ENCODE results near the gene DIP2B. TPM values are rescaled to one million over a fixed set of nuclear protein-coding genes. Genes with fewer than 3 reads are reported as not detected.

Gene DIP2B
- total RNA-seq, 1 donor from 2014 or later, result 37.1 TPM

- H3K36me3 ChIP-seq, result no peaks in the 10 kb centered on the region
- no peaks in the 10 kb centered on the region for H3K27me3 ChIP-seq
- TF ChIP-seq EZH2 (IDR thresholded peaks at IDR 0.05) (no peak), EZH2phosphoT487 (IDR thresholded peaks at IDR 0.05) (no peak)
- TF ChIP-seq, protein P1, sequence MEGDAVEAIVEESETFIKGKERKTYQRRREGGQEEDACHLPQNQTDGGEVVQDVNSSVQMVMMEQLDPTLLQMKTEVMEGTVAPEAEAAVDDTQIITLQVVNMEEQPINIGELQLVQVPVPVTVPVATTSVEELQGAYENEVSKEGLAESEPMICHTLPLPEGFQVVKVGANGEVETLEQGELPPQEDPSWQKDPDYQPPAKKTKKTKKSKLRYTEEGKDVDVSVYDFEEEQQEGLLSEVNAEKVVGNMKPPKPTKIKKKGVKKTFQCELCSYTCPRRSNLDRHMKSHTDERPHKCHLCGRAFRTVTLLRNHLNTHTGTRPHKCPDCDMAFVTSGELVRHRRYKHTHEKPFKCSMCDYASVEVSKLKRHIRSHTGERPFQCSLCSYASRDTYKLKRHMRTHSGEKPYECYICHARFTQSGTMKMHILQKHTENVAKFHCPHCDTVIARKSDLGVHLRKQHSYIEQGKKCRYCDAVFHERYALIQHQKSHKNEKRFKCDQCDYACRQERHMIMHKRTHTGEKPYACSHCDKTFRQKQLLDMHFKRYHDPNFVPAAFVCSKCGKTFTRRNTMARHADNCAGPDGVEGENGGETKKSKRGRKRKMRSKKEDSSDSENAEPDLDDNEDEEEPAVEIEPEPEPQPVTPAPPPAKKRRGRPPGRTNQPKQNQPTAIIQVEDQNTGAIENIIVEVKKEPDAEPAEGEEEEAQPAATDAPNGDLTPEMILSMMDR (IDR thresholded peaks at IDR 0.05), result no peak
- no peak overlapping the region for H3K9ac ChIP-seq
- H3K4me2 ChIP-seq, result no peak overlapping the region
- Mint-ChIP-seq H3K4me1 (no peaks in the 10 kb centered on the region), H3K4me3 (no peak overlapping the region), H3K27ac (no peak overlapping the region), H3K36me3 (peaks cover 18% of the 10 kb centered on the region), H3K27me3 (ENCODE audit: insufficient read depth, low read depth) (no peaks in the 10 kb centered on the region), H3K9me3 (no peaks in the 10 kb centered on the region)
- H4K20me1 ChIP-seq (ENCODE audit: low read depth), result no peaks in the 10 kb centered on the region
- no peak overlapping the region for H3K4me3 ChIP-seq
- H2AFZ ChIP-seq (replicated peaks), result no peak overlapping the region
- no peak for DNase-seq (ENCODE audit: low spot score)
- H3K79me2 ChIP-seq (ENCODE audit: low read depth), result no peaks in the 10 kb centered on the region
- no peaks in the 10 kb centered on the region for H3K4me1 ChIP-seq
- no peak overlapping the region for H3K27ac ChIP-seq
- H3K9me3 ChIP-seq (ENCODE audit: low read depth), result no peaks in the 10 kb centered on the region
- H3F3A ChIP-seq (ENCODE audit: low read depth), result no peaks in the 10 kb centered on the region
Observed at GRCh38 chr12:50725011-50725942, 220.5 kb downstream of the DIP2B start.

DNA sequence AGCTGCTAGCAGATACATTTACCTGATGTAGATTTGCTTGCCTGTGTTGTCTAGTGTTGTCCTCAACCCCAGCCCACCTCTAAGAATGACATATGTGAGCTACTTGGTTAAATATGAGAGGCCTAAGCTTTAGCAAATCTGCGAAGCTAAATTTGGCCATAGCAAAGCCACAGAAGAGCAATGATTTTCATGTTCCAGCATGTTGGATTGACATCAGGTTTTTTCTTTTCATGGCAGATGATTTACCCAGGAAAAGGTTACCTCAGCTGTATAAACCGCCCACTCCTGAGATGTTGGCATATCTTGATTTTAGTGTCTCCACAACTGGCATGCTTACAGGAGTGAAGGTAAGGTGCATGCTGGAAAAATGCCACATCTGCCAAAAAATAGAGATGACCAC, 222.7 kb downstream of the DIP2B start:
- Histone ChIP-seq H2AFZ (replicated peaks) (no peak overlapping the region), H3K27me3 (no peaks in the 10 kb centered on the region), H3K9ac (no peak overlapping the region), H4K20me1 (ENCODE audit: low read depth) (no peaks in the 10 kb centered on the region), H3K4me2 (no peak overlapping the region), H3F3A (ENCODE audit: low read depth) (no peaks in the 10 kb centered on the region), H3K79me2 (ENCODE audit: low read depth) (no peaks in the 10 kb centered on the region), H3K27ac (no peak overlapping the region), H3K36me3 (no peaks in the 10 kb centered on the region), H3K9me3 (ENCODE audit: low read depth) (no peaks in the 10 kb centered on the region), H3K4me1 (no peaks in the 10 kb centered on the region), H3K4me3 (no peak overlapping the region)
- Mint-ChIP-seq H3K4me1 (no peaks in the 10 kb centered on the region), H3K4me3 (no peak overlapping the region), H3K27me3 (ENCODE audit: insufficient read depth, low read depth) (no peaks in the 10 kb centered on the region), H3K27ac (no peak overlapping the region), H3K9me3 (no peaks in the 10 kb centered on the region), H3K36me3 (peaks cover 23% of the 10 kb centered on the region)
- no peak for DNase-seq (ENCODE audit: low spot score)
- TF ChIP-seq, protein P1 (IDR thresholded peaks at IDR 0.05), result no peak
- TF ChIP-seq EZH2phosphoT487 (IDR thresholded peaks at IDR 0.05) (no peak), EZH2 (IDR thresholded peaks at IDR 0.05) (no peak)

GRCh38 chr12:50728417-50728816, 223.6 kb downstream of the DIP2B start:
- no peak for DNase-seq (ENCODE audit: low spot score)
- H3K4me1 ChIP-seq, result no peaks in the 10 kb centered on the region
- H3F3A ChIP-seq (ENCODE audit: low read depth), result no peaks in the 10 kb centered on the region
- no peak overlapping the region for H3K27ac Mint-ChIP-seq
- H3K27me3 ChIP-seq, result no peaks in the 10 kb centered on the region
- H4K20me1 ChIP-seq (ENCODE audit: low read depth), result no peaks in the 10 kb centered on the region
- H3K36me3 ChIP-seq, result no peaks in the 10 kb centered on the region
- no peak overlapping the region for H3K4me3 ChIP-seq
- no peaks in the 10 kb centered on the region for H3K79me2 ChIP-seq (ENCODE audit: low read depth)
- no peak overlapping the region for H3K4me2 ChIP-seq
- H3K4me3 Mint-ChIP-seq, result no peak overlapping the region
- H3K9me3 Mint-ChIP-seq, result no peaks in the 10 kb centered on the region
- H3K9ac ChIP-seq, result no peak overlapping the region
- H3K36me3 Mint-ChIP-seq, result peaks cover 23% of the 10 kb centered on the region
- no peak overlapping the region for H3K27ac ChIP-seq
- H3K27me3 Mint-ChIP-seq (ENCODE audit: insufficient read depth, low read depth), result no peaks in the 10 kb centered on the region
- H3K4me1 Mint-ChIP-seq, result no peaks in the 10 kb centered on the region
- no peaks in the 10 kb centered on the region for H3K9me3 ChIP-seq (ENCODE audit: low read depth)
- H2AFZ ChIP-seq (replicated peaks), result no peak overlapping the region
- TF ChIP-seq, protein P1 (IDR thresholded peaks at IDR 0.05), result no peak
- TF ChIP-seq EZH2phosphoT487 (IDR thresholded peaks at IDR 0.05) (no peak), EZH2 (IDR thresholded peaks at IDR 0.05) (no peak)

All from neural progenitor cell (in vitro differentiated cells).